ENCODE results near the gene PACSIN1.
"Not testable (repeated sequence)": the region's sequence is repeated elsewhere in the genome, so short reads cannot be mapped to it uniquely, and the experiment has no call there.

The PACSIN1 gene

GRCh38 chr6:34485321-34486060 is 19.6 kb downstream of the PACSIN1 start:
- DNase-seq (ENCODE audit: low spot score) = no peak

GRCh38 chr6:34486106-34486740 is 20.3 kb downstream of the PACSIN1 start:
- no peak for DNase-seq (ENCODE audit: low spot score)

- DNase-seq (ENCODE audit: low spot score) = not testable (repeated sequence)
Observed at GRCh38 chr6:34486886-34487285, 21.0 kb downstream of the PACSIN1 start.

- no peak for DNase-seq (ENCODE audit: low spot score)
Observed at GRCh38 chr6:34487536-34487935, 21.7 kb downstream of the PACSIN1 start.

GRCh38 chr6:34489207-34489805 is 23.4 kb downstream of the PACSIN1 start:
- DNase-seq (ENCODE audit: low spot score) = no peak

- DNase-seq (ENCODE audit: low spot score) = no peak
Observed at GRCh38 chr6:34490390-34491090, 24.7 kb downstream of the PACSIN1 start.

- DNase-seq (ENCODE audit: low spot score) = no peak
Observed at GRCh38 chr6:34491091-34491430, 25.2 kb downstream of the PACSIN1 start.

- no peak for DNase-seq (ENCODE audit: low spot score)
Observed at GRCh38 chr6:34493344-34493743, 27.5 kb downstream of the PACSIN1 start.

GRCh38 chr6:34494973-34495372 is 29.1 kb downstream of the PACSIN1 start:
- DNase-seq (ENCODE audit: low spot score) = no peak

GRCh38 chr6:34496103-34496685 is 30.3 kb downstream of the PACSIN1 start:
- DNase-seq (ENCODE audit: low spot score) = no peak

GRCh38 chr6:34497411-34497810 is 31.5 kb downstream of the PACSIN1 start:
- DNase-seq (ENCODE audit: low spot score) = no peak

GRCh38 chr6:34506718-34507117 is 40.8 kb downstream of the PACSIN1 start:
- no peak for DNase-seq (ENCODE audit: low spot score)

- no peak for DNase-seq (ENCODE audit: low spot score)
Observed at GRCh38 chr6:34508425-34508824, 42.5 kb downstream of the PACSIN1 start.

- no peak for DNase-seq (ENCODE audit: low spot score)
Observed at GRCh38 chr6:34509782-34510181, 43.9 kb downstream of the PACSIN1 start.

GRCh38 chr6:34510299-34510698 is 44.4 kb downstream of the PACSIN1 start:
- no peak for DNase-seq (ENCODE audit: low spot score)

GRCh38 chr6:34511214-34511914 is 45.5 kb downstream of the PACSIN1 start:
- no peak for DNase-seq (ENCODE audit: low spot score)

- DNase-seq (ENCODE audit: low spot score) = no peak
Observed at GRCh38 chr6:34511915-34512737, 46.2 kb downstream of the PACSIN1 start.

GRCh38 chr6:34512738-34513115 is 46.9 kb downstream of the PACSIN1 start:
- no peak for DNase-seq (ENCODE audit: low spot score)

- no peak for DNase-seq (ENCODE audit: low spot score)
Observed at GRCh38 chr6:34513646-34514045, 47.8 kb downstream of the PACSIN1 start.

- no peak for DNase-seq (ENCODE audit: low spot score)
Observed at GRCh38 chr6:34514112-34514511, 48.2 kb downstream of the PACSIN1 start.

Measured in globus pallidus (tissue), 1 donor.